Peyer's patch (tissue), 4 donors: Measurements from ENCODE around the gene KCNN1. TPM values are rescaled to one million over a fixed set of nuclear protein-coding genes. Genes with fewer than 3 reads are reported as not detected.
"Not testable (repeated sequence)": the region's sequence is repeated elsewhere in the genome, so short reads cannot be mapped to it uniquely, and the experiment has no call there.

Source experiments
- DNase-seq, 3 donors: peaks; one replicate each; pipeline ENCODE4 v3.0.0-alpha.2; 2017 to 2019
- H3K27ac ChIP-seq, 4 donors: fragments of 200-600 bp; sonication (generic); one replicate each; pipeline ENCODE4 v1.5.1; 2016 to 2019
- H3K27me3 ChIP-seq, 2 donors: fragments of 200-600 bp; sonication (generic); one replicate each; pipeline ENCODE4 v1.5.1; 2019
- H3K36me3 ChIP-seq, 3 donors: fragments of 200-600 bp; sonication (generic); one replicate each; pipeline ENCODE4 v1.5.1; 2016 to 2019
- H3K4me1 ChIP-seq, 4 donors: fragments of 200-600 bp; sonication (generic); one replicate each; pipeline ENCODE4 v1.5.1; 2016 to 2019
- H3K4me3 ChIP-seq, 4 donors: fragments of 200-600 bp; sonication (generic); 1 replicate in 3 of 4; 2 replicates in 1 of 4; pipeline ENCODE4 v1.5.1; 2016 to 2019; ENCODE audit warnings: mild to moderate bottlenecking in 1 of 4
- H3K9me3 ChIP-seq, 4 donors: fragments of 200-600 bp; sonication (generic); one replicate each; pipeline ENCODE4 v1.5.1; 2016 to 2019; ENCODE audit warnings: mild to moderate bottlenecking in 1 of 4
- POLR2A ChIP-seq, 2 donors: fragments of 450-650 bp; IDR thresholded peaks; one replicate each; pipeline ENCODE4 v1.5.1; 2017; ENCODE audit warnings: antibody characterized with exemption in 2 of 2, mild to moderate bottlenecking in 2 of 2, moderate library complexity in 2 of 2
- total RNA-seq, 4 donors: library from RNA; depleted of rRNA; stranded (reverse); fragments of >200 nt; gene quantifications; one replicate each; pipeline ENCODE4 v1.1.0, GENCODE V29; 2016
- TF ChIP-seq, protein P1 (sequence below), 6 experiments: fragments of 450-650 bp in 4 of 6; fragments of 200-600 bp in 2 of 6; sonication (generic) in 1 of 6; IDR thresholded peaks; one replicate each; pipeline ENCODE4 v1.5.1; 2017 to 2019; ENCODE audit warnings: antibody characterized with exemption in 6 of 6, mild to moderate bottlenecking in 3 of 6, moderate library complexity in 1 of 6

The KCNN1 gene
- total RNA-seq, 4 donors from 2014 or later: not detected

DNA sequence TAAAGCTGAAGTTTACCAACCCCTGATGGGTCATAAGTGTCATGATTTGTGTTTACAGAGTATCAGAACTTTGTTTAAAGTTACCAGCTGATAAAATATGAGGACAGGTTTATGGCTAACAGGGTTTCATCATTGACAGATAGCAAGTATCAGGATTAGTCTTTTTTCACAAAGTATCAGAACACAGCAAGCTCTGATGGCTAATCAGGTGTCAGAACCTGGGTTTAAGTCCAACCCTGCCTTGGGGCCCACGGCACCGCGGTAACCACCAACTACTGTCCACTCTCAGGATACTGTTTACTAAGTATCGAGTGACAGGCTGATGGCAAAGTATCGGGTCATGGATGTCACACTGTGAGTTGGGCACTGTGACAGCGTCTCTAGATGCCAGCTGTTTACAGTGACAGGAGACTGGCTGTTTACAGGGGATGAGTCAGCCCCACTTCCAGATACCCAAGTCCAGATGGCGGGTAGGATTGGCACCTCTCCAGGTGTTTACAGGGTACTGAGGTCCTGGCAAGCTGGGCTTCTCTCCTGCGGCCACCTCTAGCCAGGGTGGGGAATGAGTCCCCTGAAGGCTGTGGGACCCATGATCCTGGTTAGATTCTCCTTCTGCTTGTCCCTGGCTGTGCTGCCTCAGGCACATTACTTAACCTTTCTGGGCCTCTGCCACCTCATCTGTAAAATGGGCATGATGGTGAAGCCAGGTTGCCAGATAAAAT, 62.9 kb downstream of the KCNN1 start:
- H3K27ac ChIP-seq: peak overlapping the region in 2 of 4 donors; percentile 33 to 59

DNA sequence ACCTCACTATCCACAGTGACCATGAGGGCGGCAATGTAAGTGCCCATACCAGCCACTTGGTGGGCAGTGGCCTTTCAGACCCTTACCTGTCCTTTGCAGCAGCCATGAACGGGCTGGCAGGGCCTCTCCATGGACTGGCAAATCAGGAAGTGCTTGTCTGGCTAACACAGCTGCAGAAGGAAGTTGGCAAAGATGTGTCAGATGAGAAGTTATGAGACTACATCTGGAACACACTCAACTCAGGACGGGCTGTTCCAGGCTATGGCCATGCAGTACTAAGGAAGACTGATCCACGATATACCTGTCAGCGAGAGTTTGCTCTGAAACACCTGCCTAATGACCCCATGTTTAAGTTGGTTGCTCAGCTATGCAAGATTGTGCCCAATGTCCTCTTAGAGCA, 64.5 kb downstream of the KCNN1 start:
- H3K27ac ChIP-seq: peak overlapping the region in 1 of 4 donors; percentile 8
- not testable (repeated sequence) for DNase-seq, H3K36me3 ChIP-seq, H3K27me3 ChIP-seq, H3K4me3 ChIP-seq, H3K9me3 ChIP-seq
- peaks cover 0 to 12% (median 3%) of the 10 kb centered on the region in 4 donors for H3K4me1 ChIP-seq

More for the DNA sequence above, 62.9 kb downstream of the KCNN1 start:
- H3K4me1 ChIP-seq: peaks cover 0 to 12% (median 3%) of the 10 kb centered on the region in 4 donors
- H3K9me3 ChIP-seq: no peaks in the 10 kb centered on the region
- no peak overlapping the region for H3K4me3 ChIP-seq
- no peaks in the 10 kb centered on the region for H3K36me3 ChIP-seq
- DNase-seq: peak in 2 of 3 donors; percentile 61 to 81
- H3K27me3 ChIP-seq: no peaks in the 10 kb centered on the region
- TF ChIP-seq, protein P1, sequence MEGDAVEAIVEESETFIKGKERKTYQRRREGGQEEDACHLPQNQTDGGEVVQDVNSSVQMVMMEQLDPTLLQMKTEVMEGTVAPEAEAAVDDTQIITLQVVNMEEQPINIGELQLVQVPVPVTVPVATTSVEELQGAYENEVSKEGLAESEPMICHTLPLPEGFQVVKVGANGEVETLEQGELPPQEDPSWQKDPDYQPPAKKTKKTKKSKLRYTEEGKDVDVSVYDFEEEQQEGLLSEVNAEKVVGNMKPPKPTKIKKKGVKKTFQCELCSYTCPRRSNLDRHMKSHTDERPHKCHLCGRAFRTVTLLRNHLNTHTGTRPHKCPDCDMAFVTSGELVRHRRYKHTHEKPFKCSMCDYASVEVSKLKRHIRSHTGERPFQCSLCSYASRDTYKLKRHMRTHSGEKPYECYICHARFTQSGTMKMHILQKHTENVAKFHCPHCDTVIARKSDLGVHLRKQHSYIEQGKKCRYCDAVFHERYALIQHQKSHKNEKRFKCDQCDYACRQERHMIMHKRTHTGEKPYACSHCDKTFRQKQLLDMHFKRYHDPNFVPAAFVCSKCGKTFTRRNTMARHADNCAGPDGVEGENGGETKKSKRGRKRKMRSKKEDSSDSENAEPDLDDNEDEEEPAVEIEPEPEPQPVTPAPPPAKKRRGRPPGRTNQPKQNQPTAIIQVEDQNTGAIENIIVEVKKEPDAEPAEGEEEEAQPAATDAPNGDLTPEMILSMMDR (IDR thresholded peaks at IDR 0.05): no peak
- TF ChIP-seq POLR2A (IDR thresholded peaks at IDR 0.05): no peak

DNA sequence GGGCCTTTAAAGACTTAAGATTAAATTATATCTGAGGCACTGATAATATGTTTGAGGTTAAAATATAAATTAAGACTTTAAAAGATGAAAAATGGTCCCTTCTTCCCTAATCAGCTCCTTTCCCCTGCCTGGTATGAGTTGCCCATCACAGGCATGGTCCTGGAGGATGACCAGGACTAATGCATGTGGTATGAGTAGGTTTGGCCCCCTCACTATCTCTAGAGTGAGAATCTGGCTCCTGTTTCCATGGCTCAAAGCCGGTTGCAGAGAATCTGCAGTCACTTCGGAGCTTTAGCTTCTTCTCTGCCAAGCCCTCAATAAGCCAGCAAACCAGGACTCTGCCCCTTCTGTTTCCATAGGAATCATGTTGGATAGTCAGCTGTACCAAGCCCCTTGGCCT, 65.2 kb downstream of the KCNN1 start:
- H3K4me3 ChIP-seq, H3K27ac ChIP-seq, DNase-seq, H3K9me3 ChIP-seq, H3K27me3 ChIP-seq, H3K36me3 ChIP-seq: not testable (repeated sequence)
- peaks cover 0 to 12% (median 3%) of the 10 kb centered on the region in 4 donors for H3K4me1 ChIP-seq

DNA sequence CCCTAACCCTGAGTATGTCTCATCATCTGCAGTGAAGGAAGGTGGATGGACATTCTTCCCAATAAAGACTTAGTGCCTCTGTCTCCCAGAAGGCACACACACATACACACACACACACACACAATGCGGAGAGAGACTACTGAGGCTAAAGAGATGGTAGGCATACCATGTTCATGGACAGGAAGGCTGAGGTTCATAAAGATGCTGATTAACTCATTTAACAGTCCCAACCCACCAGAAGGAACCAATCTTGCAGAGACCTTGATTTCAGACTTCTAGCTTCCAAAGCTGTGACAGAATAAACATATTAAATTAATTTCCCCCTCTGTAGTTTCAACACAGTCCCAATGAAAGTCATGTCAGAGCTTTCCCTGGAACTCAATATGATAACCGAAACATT, 74.1 kb downstream of the KCNN1 start:
- Histone ChIP-seq H3K4me1 (peaks cover 0 to 19% (median 13%) of the 10 kb centered on the region in 4 donors), H3K27ac (no peak overlapping the region), H3K4me3 (no peak overlapping the region), H3K9me3 (no peaks in the 10 kb centered on the region), H3K36me3 (no peaks in the 10 kb centered on the region), H3K27me3 (no peaks in the 10 kb centered on the region)
- TF ChIP-seq POLR2A (IDR thresholded peaks at IDR 0.05): no peak
- TF ChIP-seq, protein P1 (IDR thresholded peaks at IDR 0.05): no peak
- DNase-seq: no peak

DNA sequence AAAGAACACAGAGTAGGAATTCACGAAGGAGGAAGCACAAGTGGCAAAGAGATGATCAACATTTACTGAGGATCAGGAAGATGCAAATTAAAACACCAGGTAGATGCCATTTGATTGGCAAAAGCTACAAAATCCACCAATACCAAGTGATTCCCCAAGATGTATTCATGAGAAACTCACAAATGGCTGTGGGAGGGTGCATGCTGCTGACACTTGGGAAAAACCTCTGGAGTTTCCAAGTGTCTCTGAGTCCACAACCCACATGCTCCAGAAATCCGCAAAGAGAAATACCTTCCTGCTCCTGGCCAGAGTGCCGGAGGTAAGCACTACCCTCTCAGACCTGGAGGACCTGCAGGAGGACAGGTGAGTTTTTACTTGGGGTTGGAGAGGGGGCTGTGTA, 76.8 kb downstream of the KCNN1 start:
- Histone ChIP-seq H3K4me1 (peaks cover 0 to 19% (median 13%) of the 10 kb centered on the region in 4 donors), H3K27me3 (no peaks in the 10 kb centered on the region), H3K9me3 (no peaks in the 10 kb centered on the region), H3K4me3 (no peak overlapping the region), H3K27ac (peak overlapping the region in 1 of 4 donors; percentile 73), H3K36me3 (no peaks in the 10 kb centered on the region)
- no peak for DNase-seq
- TF ChIP-seq, protein P1 (IDR thresholded peaks at IDR 0.05): no peak
- no peak for TF ChIP-seq POLR2A (IDR thresholded peaks at IDR 0.05)

DNA sequence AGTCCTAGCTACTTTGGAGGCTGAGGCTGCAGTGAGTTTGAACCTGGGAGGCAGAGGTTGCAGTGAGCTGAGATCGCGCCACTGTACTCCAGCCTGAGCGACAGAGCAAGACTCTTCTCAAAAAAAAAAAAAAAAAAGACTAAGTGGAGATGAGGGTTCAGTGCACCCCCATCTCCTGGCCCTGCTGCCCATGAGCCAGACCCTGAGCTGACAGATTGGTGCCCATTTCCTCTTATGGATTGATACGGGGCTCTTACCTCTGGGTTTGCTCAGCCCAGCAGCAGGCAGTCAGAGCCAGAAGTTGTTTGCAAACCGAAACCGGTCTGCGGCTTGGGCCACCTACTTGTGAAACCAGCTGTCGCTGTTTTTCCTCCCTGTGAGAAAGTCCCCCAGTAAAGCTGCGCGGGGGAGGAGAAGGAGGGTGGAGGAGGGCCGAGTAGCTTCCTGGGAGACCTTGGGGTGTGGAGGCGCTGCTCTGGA, 78.0 kb downstream of the KCNN1 start:
- peak; percentile 73 to 95 (median 92) for DNase-seq
- no peak for TF ChIP-seq POLR2A (IDR thresholded peaks at IDR 0.05)
- TF ChIP-seq, protein P1 (IDR thresholded peaks at IDR 0.05): no peak
- H3K36me3 ChIP-seq: no peaks in the 10 kb centered on the region
- peaks cover 0 to 19% (median 13%) of the 10 kb centered on the region in 4 donors for H3K4me1 ChIP-seq
- peak overlapping the region; percentile 48 to 78 (median 74) for H3K27ac ChIP-seq
- no peaks in the 10 kb centered on the region for H3K27me3 ChIP-seq
- peak overlapping the region; percentile 18 to 40 (median 28) for H3K4me3 ChIP-seq
- H3K9me3 ChIP-seq: no peaks in the 10 kb centered on the region
